Heart right ventricle (tissue), 16 donors: ENCODE data around the gene LTBP1. TPM values are rescaled to one million over a fixed set of nuclear protein-coding genes. Genes with fewer than 3 reads are reported as not detected.

Experiments
- ATAC-seq, 8 donors: fragments of 200-7000 bp; cut with Tn5 transposase; one replicate each; pipeline ENCODE4 v1.9.1; 2020; ENCODE audit warnings: mild to moderate bottlenecking in 8 of 8, moderate library complexity in 8 of 8, moderate number of reproducible peaks in 1 of 8
- DNase-seq, 2 donors: peaks; one replicate each; pipeline ENCODE4 v3.0.0-alpha.2; 2020
- H3K27ac ChIP-seq, 10 donors: fragments of 200-600 bp; sonication (generic) in 2 of 10; one replicate each; pipeline versions ENCODE4 v1.5.0 to v1.8.0; 2020 to 2022; ENCODE audit warnings: mild to moderate bottlenecking in 3 of 10
- H3K27me3 ChIP-seq, 7 donors: fragments of 200-600 bp; one replicate each; pipeline ENCODE4 v1.8.0; 2021 to 2022; ENCODE audit warnings: mild to moderate bottlenecking in 2 of 7
- H3K36me3 ChIP-seq, 9 donors: fragments of 200-600 bp; sonication (generic) in 1 of 9; one replicate each; pipeline versions ENCODE4 v1.5.0 to v1.8.0; 2020 to 2022; ENCODE audit warnings: mild to moderate bottlenecking in 2 of 9
- H3K4me1 ChIP-seq, 9 donors: fragments of 200-600 bp; sonication (generic) in 1 of 9; one replicate each; pipeline versions ENCODE4 v1.5.0 to v1.8.0; 2020 to 2022; ENCODE audit warnings: mild to moderate bottlenecking in 4 of 9
- H3K4me3 ChIP-seq, 10 donors: fragments of 200-600 bp; sonication (generic) in 2 of 10; one replicate each; pipeline versions ENCODE4 v1.5.0 to v1.8.0; 2020 to 2022; ENCODE audit warnings: mild to moderate bottlenecking in 7 of 10, moderate library complexity in 2 of 10
- H3K9me3 ChIP-seq, 11 donors: fragments of 200-600 bp in 10 of 11; sonication (generic) in 2 of 11; one replicate each; pipeline versions ENCODE4 v1.5.0 to v1.8.0; 2013 to 2022; ENCODE audit warnings: mild to moderate bottlenecking in 2 of 11, control low read depth in 1 of 11, moderate library complexity in 1 of 11
- WGBS, 2 donors: extraction: QIAGEN DNeasy Blood & Tissue Kit; methylation state at CpG; one replicate each; pipeline ENCODE4 v1.1.7; 2013; ENCODE audit warnings: inconsistent platforms in 1 of 2; 5-methylcytosine and 5-hydroxymethylcytosine counted together
- intact Hi-C, 10 donors: fragments of 100-400 bp; cut with DNase I; formaldehyde crosslinking; loops; one replicate each; pipeline versions ENCODE4 v1.11.1 to v1.14.2; 2022
- polyA plus RNA-seq, 2 donors: library from polyadenylated mRNA; stranded (reverse); fragments of 200-250 nt; gene quantifications; one replicate each; pipeline ENCODE4 v1.2.3, GENCODE V29; 2013
- total RNA-seq, 10 donors: library from RNA; stranded (reverse); fragmentation: NEBNext Ultra II Directional in 3 of 10; extraction: Animal tissue kit (Norgen Biotek cat#: 25700) in 3 of 10; gene quantifications; one replicate each; pipeline versions ENCODE4 v1.2.1 to v1.2.4, GENCODE V29; 2021 to 2023
- TF ChIP-seq, protein P1 (sequence below), 9 donors: fragments of 200-600 bp; sonication (generic) in 2 of 9; IDR thresholded peaks; one replicate each; pipeline versions ENCODE4 v1.5.0 to v1.8.0; 2021 to 2022; ENCODE audit warnings: antibody characterized with exemption in 9 of 9, mild to moderate bottlenecking in 5 of 9, moderate library complexity in 1 of 9
- donor health status: Arrhythmogenic right ventricular cardiomyopathy.
- donor health status: ischemic (EF 13 %, LVEDD 7.1; RV severe dilation, severe dysfunction).
- donor health status: healthy with polysubstance abuse.
- donor health status: DM: no; HTN: yes; CAD: no.
- donor health status: DM: no; HTN: no; CAD: no.
- donor health status: ischemic (EF 25% LVEDD 6.9; RV normal size, moderate dysfunction).
- donor health status: ischemic (EF 25% LVEDD 5.7; RV mildly dilated, moderate dysfunction).
- donor health status: healthy.
- donor health status: DM: yes; HTN: yes; CAD: no.
- donor health status: Ischemic cardiomyopathy.
- donor health status: ischemic (EF 35%, LVEDD 5.7; RV mildly dilated, moderate dysfunction).
- donor health status: nonischemic (EF 11% LVEDD 7.7; RV severe dilation, severe dysfunction).
- donor health status: DM: yes; HTN: yes; CAD: no.
- donor health status: PGD.
- donor health status: ischemic (EF 29% LVEDD 5.4; RV normal size, mild dysfunction).
- donor health status: nonischemic (EF 23%, LVEDD 6.1; RV moderate dilation, normal function).

The LTBP1 gene
- total and polyA plus RNA-seq, 12 donors = 22.4 to 164 (median 84.3) TPM

DNA sequence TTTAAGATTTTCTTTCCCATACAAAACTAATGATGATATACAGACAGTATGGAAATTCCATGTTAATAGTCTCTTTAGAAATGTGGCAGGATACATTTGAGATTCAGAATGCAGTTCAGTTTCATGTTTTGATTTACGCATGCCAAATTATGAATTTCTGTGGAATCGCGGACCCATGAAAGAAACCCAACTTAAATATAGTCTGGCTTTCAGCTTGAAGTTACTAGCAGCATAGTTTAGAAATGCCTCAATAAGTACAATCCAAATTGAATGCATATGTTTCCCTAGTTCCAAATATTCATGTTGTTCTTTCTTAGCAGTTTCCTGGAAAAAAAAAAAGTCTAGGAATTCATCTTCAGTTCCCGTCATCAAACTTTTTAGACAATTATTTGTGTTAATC lies 365.6 kb downstream of the LTBP1 start:
- Histone ChIP-seq H3K27ac (no peak overlapping the region), H3K36me3 (peaks cover 0 to 62% (median 0%) of the 10 kb centered on the region in 9 donors), H3K9me3 (no peaks in the 10 kb centered on the region), H3K27me3 (no peaks in the 10 kb centered on the region), H3K4me1 (peaks cover 0 to 10% (median 5%) of the 10 kb centered on the region in 9 donors), H3K4me3 (no peak overlapping the region)
- intact Hi-C loops = no loop called here
- DNase-seq (no peak), ATAC-seq (no peak)
- WGBS, 2 donors = 96 to 97% methylated on average over 4 of the region's 4 CpGs
- TF ChIP-seq, protein P1, sequence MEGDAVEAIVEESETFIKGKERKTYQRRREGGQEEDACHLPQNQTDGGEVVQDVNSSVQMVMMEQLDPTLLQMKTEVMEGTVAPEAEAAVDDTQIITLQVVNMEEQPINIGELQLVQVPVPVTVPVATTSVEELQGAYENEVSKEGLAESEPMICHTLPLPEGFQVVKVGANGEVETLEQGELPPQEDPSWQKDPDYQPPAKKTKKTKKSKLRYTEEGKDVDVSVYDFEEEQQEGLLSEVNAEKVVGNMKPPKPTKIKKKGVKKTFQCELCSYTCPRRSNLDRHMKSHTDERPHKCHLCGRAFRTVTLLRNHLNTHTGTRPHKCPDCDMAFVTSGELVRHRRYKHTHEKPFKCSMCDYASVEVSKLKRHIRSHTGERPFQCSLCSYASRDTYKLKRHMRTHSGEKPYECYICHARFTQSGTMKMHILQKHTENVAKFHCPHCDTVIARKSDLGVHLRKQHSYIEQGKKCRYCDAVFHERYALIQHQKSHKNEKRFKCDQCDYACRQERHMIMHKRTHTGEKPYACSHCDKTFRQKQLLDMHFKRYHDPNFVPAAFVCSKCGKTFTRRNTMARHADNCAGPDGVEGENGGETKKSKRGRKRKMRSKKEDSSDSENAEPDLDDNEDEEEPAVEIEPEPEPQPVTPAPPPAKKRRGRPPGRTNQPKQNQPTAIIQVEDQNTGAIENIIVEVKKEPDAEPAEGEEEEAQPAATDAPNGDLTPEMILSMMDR (IDR thresholded peaks at IDR 0.05) = no peak

GRCh38 chr2:33313039-33313438 lies 366.3 kb downstream of the LTBP1 start:
- TF ChIP-seq, protein P1 (IDR thresholded peaks at IDR 0.05) = no peak
- no peak overlapping the region for H3K27ac ChIP-seq
- intact Hi-C loops = no loop called here

GRCh38 chr2:33314541-33314940 lies 367.8 kb downstream of the LTBP1 start:
- no peak for ATAC-seq
- H3K4me3 ChIP-seq = no peak overlapping the region
- H3K36me3 ChIP-seq = peaks cover 0 to 59% (median 0%) of the 10 kb centered on the region in 9 donors
- TF ChIP-seq, protein P1 (IDR thresholded peaks at IDR 0.05) = no peak
- intact Hi-C loops = no loop called here
- H3K4me1 ChIP-seq = peaks cover 0 to 23% (median 10%) of the 10 kb centered on the region in 9 donors
- H3K27ac ChIP-seq = no peak overlapping the region
- H3K27me3 ChIP-seq = no peaks in the 10 kb centered on the region
- H3K9me3 ChIP-seq = no peaks in the 10 kb centered on the region
- DNase-seq = no peak

More at GRCh38 chr2:33313039-33313438, 366.3 kb downstream of the LTBP1 start:
- WGBS, 2 donors = 91 to 92% methylated on average over 3 of the region's 3 CpGs
- no peak for ATAC-seq
- H3K4me3 ChIP-seq = no peak overlapping the region
- H3K9me3 ChIP-seq = no peaks in the 10 kb centered on the region
- no peak for DNase-seq
- H3K27me3 ChIP-seq = no peaks in the 10 kb centered on the region
- H3K4me1 ChIP-seq = peaks cover 0 to 17% (median 9%) of the 10 kb centered on the region in 9 donors
- peaks cover 0 to 62% (median 0%) of the 10 kb centered on the region in 9 donors for H3K36me3 ChIP-seq

DNA sequence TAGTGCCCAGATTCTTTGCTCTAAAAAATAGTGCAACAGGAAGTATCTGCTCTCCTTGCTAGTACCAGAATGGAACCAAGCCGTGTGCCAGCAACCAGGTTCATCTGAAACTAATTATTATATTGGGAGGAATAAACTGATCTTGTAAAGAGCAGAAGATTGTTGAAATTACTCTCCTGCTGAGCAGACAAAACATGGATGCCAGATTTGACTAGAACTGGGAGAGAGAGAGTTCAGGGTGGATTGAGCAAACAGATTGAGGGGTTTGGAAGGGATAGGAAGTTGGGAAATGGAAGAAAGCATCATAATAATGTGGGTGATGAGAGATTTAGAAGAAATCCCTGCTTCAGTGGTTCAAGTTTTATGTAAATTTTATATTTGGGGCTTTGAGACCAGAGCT lies 369.6 kb downstream of the LTBP1 start:
- ATAC-seq (no peak), DNase-seq (no peak)
- peak overlapping the region in 1 of 10 donors; percentile 15 for H3K27ac ChIP-seq
- TF ChIP-seq, protein P1 (IDR thresholded peaks at IDR 0.05) = no peak
- H3K27me3 ChIP-seq = no peaks in the 10 kb centered on the region
- peaks cover 0 to 41% (median 21%) of the 10 kb centered on the region in 9 donors for H3K4me1 ChIP-seq
- WGBS, 2 donors = 94 to 95% methylated on average over 1 of the region's 1 CpG
- H3K36me3 ChIP-seq = peaks cover 0 to 45% (median 0%) of the 10 kb centered on the region in 9 donors
- H3K9me3 ChIP-seq = no peaks in the 10 kb centered on the region
- intact Hi-C loops = no loop called here
- no peak overlapping the region for H3K4me3 ChIP-seq
